Stimulated activated CD8-positive, alpha-beta memory T cell treated with anti-CD3 and anti-CD28 coated beads, Interleukin-12 subunit alpha, Interleukin-12 subunit beta, amount 100 ng/mL, for 1 hour (primary cell): ENCODE measurements around the gene NCEH1.
"Not testable (repeated sequence)": the region's sequence is repeated elsewhere in the genome, so short reads cannot be mapped to it uniquely, and the experiment has no call there.

Experiments used
- DNase-seq: peaks from one replicate; pipeline ENCODE4 v3.0.0-alpha.2; 2020; ENCODE audit warnings: low read depth

The NCEH1 gene, protein sequence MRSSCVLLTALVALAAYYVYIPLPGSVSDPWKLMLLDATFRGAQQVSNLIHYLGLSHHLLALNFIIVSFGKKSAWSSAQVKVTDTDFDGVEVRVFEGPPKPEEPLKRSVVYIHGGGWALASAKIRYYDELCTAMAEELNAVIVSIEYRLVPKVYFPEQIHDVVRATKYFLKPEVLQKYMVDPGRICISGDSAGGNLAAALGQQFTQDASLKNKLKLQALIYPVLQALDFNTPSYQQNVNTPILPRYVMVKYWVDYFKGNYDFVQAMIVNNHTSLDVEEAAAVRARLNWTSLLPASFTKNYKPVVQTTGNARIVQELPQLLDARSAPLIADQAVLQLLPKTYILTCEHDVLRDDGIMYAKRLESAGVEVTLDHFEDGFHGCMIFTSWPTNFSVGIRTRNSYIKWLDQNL

DNA sequence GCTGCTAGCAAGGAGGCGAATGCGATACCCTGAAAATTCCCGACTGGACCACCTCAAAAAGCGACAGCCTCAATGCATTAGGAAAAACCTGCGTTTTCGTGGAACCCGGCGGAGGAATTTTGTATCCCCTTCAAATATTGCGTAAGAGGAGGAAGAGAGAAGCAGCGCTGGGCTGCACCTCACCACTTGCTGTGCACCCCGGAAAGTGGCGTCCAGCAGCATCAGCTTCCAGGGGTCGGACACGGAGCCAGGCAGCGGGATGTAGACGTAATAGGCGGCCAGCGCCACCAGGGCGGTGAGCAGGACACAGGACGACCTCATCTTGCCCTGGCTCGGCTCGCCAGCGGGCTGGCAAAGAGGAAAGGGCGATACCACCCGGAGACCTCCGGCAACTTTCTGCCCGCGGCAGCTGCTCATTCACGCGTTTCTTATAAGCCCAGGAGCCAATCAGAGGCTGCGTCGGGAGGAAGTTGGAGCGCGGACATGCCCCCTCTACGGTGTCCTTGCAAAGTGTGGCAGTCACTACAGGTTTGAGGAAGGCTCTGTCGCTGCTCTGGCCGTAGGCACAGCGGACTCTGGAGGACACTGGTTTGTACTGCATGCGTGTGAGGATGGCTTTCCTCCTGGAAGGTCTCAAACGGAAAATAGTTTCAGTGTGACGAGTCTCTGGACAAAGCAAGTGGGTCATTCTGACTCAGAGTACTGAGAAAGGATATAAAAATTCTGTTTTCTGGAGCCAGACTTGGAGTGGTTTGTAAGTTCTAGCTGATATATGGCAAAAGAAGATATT is at the start of gene NCEH1:
TSS of gene NCEH1 (minus strand) at position 404 of the 790 bp plus-strand sequence. CDS start at position 321, 83 bp downstream.
- DNase-seq, result peak; percentile 40

DNA sequence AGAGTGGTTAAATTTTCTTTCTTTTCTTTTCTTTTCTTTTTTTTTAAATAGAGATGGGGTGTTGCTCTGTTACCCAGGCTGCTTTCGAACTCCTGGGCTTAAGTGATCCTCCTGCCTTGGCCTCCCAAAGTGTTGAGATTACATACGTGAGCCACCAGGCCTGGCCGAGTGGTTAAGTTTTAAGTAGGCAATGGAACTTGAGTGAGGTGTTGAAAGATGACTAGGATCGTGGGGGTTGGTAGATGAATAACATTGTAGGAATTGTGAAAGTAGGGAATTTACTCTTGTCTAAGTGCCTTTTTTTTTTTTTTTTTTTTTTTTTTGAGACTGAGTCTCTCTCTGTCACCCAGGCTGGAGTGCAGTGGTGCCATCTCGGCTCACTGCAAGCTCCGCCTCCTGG is 49.5 kb upstream of the NCEH1 start:
- not testable (repeated sequence) for DNase-seq

DNA sequence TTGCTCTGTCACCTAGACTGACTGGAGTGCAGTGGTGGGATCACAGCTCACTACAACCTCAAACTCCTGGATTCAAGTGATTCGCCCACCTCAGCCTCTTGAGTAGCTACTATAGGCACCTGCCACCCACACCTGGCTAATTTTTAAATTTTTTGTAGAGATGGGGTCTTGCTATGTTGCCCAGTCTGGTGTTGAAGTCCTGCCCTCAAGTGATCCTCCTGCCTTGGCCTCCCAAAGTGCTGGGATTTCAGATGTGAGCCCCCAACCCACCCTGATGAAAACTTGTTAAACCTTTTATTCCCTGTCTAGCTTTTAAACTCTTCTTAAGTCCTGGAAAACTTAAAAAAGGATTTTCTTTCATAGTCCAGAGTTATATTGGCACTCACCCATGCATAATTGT is 42.3 kb upstream of the NCEH1 start:
- no peak for DNase-seq

DNA sequence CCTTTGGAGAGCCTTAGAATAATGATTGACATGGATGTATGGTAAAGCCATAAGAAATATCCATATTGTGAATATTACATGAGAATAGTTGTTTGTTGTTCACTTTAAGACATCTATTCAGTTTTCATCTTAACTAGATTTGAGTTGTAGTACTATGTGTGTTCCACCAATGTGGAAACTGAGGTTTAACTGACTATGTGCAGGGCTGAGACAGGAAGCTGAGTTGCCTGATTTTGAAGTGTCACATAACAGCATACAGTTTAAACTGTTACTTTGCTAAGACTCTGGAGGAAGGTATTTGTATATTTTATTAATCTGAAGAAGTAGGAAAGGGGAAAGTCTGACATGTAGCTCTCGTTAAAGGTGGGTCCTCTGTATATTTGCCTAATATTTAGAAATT is 41.8 kb upstream of the NCEH1 start:
- DNase-seq, result no peak

DNA sequence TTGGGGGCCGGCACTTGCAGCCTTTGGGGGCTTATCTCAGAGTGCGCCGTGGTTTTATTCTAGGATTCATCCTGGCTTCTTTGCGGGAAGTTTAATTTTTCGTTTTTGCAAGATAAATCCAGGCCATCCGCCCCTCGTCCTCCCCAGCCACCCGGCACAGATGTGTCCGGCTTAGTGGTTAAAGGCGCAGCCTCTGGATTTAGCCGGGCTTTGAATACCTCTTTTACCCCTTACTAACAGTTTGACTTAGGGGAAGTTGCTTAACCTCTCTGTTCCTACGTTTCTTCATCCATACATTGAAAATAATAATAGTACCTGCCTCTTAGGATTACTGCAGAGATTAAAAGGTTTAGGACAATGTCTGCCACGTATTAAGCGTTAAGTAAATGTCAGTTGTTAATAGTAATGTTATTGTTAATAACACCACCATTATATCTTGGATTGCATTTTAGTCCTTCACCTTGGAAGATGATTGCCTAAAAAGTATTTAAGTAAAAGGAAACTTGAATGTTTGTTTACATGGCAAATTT is 40.4 kb upstream of the NCEH1 start:
- no peak for DNase-seq

DNA sequence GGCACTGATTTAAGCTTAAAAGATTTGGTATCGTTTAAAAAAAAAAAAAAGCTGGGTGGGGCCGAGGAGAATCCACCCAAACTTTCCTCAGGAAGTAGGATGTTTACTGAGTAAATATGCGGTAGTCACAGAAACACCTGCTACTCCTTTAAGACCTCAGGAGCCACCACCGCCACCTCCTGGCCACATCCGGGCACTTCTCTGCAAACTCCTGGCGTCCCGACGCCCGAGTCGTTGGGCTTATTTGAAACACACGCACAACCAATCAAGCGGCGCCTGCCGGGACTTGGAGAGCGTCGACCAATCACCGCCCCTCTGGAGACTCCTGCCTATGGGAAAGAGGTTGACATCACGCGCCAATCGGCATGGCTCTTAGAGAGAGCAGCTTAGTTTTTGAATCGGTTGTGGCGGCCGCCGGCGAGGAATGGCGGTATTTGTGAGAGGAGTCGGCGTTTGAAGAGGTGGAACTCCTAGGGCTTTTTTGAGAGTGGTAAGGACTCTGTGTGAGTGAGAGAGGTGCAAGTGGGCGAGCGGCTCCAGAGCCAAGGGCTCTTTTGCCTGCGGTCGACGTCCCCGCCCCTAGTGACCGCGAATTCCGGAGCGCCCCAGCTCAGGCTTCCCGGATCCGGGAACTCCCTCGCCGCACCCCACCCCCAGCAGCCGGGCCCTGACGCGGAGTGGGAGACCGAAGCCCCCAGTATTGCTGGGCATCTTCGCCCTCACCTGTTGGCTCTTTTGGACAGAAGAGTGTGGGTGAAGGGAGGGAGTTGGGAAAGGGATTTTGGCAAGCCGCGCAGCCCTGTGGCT is 39.7 kb upstream of the NCEH1 start, which contains the start of gene ECT2:
TSS of gene ECT2 (plus strand) at position 359 of the 807 bp plus-strand sequence. CDS start 3,805 bp downstream, outside the sequence.
- DNase-seq, result peak; percentile 94

DNA sequence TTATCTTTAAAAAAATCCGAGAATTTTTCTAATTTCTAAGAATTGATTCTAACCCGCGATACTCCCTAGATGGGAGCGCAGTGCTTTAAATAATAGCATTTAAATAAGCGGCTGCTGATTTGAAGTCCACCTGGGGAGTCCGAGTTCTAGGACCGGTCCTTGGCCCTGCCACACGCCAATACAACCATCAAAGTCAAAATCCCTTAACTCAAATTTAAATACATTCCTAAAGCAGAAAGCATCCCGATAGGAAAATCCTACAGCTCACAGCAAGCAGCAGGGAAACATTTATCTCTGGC is 39.2 kb upstream of the NCEH1 start:
- DNase-seq, result no peak

DNA sequence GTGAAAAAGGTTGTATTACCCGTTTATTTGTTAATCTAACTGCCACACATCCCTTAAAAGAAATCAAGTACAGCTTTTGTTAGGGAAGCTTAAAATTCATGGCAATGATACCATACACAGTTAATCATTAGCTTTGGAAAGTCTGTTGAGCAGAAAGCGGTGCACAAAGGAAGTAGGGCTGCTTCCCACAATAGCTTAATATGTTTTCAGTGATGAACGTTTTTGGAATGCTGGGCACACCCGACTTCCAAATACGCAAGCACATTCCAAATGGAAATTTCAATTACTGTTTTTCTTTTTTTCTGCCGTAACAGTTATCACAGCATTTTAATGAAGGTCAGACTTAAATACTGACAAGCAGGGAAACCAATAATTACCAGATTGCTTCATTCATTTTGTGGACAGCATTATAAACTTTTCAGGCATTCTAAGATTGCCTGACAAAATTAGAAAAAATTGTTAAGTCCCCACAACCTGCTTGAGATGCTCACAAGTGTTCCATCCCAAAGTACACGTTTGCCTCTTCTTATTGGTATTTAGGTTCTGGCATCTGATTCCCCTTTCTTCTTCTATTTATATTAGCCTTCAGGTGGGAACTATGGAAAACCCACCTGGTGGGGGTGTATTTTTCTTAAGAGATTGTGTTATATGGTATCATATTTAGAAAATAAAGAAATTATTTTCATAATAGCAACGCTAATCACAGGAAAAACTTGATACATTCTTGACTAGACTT is 38.5 kb upstream of the NCEH1 start:
- DNase-seq, result no peak

DNA sequence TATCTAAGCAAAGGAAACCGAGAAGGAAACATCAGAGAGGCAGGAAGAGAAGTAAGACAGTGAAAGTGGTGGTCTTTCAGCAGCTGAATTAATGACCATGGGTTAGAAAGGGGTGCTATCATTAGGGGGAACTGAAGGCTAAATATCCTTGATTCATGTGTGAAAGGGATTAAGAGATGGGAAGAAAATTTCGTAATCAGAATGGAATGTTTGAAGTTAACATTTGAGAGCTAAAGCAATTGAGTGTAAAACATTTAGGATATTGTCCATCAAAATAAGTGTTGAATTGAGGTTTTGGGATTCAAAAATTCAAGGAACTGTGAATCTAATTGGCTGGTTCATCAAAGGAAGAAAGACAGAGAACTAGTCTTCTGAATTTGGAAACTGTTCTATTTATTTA is 35.6 kb upstream of the NCEH1 start:
- DNase-seq, result no peak

DNA sequence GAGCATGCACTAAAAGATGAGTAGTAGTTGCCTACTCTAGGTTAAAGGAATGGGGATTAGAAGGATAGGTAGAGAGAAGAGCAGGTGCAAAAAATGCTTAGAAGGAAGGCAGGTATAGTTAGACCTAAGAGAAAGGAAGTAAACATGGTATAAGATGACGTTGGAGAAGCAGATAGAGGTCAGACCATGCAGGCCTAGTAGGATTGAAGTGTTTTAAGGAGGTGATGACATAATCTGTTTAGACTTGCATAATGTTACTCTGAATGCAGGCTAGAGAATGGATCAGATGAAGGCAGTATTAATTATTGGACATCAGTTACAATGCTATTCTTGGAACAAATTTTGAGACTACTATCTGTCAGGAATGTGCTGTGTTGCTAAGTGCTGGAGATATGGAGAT is 28.6 kb upstream of the NCEH1 start:
- no peak for DNase-seq

DNA sequence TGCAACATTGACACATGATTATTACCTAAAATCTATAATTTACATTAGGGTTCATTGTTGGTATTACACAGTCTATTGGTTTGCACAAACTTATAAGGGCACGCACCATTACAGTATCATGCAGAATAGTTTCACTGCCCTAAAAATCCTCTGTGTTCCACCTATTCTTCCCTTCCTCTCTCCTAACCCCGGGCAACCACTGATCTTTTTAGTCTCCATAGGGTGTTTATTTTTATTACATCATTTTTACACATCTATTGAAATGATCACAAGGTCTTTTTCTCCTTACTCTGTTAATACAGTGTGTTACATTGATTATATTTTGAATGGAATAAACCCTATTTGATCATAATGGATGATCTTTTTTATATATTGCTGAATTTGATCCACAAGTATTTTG is 24.1 kb upstream of the NCEH1 start:
- DNase-seq, result no peak

DNA sequence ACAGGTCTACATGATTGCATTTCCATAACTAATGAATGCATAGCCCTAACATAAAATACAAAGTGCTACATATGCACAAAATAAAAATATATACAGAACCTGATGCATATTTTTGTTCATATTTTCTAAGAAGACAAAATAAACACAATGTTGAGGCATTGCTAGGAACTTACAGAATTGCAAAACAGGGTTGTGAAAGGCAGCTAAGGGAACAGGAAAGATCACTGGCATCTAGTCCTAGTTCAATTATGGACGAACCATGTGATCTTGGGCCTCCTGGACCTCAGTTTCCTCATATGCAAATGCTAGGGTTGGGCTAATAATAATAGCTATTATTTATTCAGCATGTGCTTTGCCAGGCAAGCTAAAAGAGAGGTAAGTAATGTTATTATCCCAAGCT is 15.5 kb upstream of the NCEH1 start:
- DNase-seq, result no peak

DNA sequence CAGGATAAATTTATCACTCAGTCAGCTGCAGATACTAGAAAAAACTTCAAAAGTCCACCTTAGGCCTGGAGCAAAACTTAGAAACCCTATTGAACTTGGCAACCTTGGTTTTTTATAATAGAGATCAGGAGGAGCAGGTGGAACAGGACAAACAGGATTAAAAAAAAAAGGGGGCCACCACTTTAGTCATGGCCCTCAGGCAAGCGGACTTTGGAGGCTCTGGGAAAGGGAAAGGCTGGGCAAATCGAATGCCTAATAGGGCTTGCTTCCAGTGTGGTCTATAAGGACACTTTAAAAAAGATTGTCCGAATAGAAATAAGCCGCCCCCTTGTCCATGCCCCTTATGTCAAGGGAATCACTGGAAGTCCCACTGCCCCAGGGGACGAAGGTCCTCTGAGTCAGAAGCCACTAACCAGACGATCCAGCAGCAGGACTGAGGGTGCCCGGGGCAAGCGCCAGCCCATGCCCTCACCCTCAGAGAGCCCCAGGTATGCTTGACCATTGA is 11.7 kb upstream of the NCEH1 start:
- DNase-seq, result not testable (repeated sequence)

DNA sequence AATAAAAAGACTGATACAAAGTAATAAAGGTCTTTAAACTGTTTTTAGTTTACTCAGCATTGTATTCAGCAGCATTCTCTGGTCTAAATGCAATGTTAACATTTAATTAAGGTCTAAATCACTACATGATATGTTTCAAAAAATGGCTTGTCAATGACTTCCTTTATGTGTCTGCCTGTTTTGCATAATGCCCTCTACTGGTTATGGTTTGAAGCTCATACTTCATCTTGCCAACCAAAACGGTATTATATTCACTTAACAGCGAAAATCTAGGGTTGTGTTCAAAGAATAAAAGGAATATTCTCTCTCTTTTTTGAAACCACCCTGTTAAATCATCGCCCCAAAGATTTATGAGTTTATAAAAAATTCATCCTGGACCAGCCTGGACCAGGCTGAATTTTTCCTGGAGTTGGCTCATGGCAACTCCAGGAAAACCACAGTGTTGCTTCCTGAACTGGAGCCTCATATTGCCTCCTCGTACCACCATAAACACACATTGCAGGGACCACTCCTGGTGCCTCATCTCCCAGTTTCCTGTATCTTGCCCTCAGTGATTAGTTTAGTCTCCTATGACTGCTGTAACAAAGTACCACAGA is 6.7 kb upstream of the NCEH1 start:
- DNase-seq, result no peak

DNA sequence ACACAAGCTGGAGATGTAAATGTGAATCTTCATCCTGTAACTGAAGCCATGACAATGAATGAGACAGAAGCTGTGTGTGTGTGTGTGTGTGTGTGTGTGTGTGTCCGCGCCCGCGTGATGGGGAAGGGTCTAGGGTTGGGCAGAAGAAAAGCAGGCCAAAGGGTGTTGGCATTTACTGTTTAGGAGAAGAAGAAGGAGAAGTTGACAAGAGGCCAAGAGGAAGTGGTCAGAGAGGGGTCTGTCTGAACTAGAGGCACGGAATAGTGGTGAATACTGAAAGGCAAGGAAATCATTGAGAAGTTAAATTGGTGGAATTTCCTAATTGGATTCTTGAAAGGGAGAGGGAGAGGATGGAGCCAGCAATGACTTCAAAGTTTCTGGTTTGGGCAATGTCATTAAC is 5.6 kb upstream of the NCEH1 start:
- DNase-seq, result no peak

DNA sequence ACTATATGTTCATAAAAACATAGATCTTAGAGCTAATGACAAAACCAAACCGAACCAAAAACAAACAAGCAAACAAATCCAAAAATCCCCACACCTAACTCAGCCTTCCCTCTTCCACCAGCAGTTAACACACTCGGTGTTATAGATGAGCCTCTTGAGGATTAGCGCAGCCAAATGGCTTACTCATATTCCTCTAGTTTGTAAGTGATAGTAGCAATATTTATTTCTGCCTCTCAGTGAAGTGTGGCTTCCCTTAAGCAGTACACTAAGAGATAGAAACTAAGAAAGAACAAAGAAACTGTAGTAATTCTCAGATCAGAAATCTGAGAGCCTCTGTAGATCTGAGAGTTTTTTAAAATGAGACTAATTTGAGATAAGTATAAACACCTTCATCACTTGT is 2.4 kb upstream of the NCEH1 start:
- no peak for DNase-seq

DNA sequence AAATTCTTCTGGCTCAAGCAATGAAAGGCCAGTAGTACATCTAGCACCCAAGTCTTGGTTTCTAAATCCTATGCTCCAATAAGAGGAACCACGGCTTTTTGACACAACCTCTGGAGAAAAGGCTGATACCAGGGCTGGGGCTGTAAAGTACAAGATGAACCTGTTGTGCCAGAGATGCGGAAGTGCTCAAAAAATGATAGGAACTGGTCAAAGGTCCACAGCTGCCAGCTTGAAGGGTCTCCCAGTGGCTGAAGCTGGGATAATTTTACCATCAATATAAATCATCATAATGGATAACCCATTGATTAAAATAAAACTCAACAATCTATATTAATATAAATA is 558 bp upstream of the NCEH1 start:
- no peak for DNase-seq

DNA sequence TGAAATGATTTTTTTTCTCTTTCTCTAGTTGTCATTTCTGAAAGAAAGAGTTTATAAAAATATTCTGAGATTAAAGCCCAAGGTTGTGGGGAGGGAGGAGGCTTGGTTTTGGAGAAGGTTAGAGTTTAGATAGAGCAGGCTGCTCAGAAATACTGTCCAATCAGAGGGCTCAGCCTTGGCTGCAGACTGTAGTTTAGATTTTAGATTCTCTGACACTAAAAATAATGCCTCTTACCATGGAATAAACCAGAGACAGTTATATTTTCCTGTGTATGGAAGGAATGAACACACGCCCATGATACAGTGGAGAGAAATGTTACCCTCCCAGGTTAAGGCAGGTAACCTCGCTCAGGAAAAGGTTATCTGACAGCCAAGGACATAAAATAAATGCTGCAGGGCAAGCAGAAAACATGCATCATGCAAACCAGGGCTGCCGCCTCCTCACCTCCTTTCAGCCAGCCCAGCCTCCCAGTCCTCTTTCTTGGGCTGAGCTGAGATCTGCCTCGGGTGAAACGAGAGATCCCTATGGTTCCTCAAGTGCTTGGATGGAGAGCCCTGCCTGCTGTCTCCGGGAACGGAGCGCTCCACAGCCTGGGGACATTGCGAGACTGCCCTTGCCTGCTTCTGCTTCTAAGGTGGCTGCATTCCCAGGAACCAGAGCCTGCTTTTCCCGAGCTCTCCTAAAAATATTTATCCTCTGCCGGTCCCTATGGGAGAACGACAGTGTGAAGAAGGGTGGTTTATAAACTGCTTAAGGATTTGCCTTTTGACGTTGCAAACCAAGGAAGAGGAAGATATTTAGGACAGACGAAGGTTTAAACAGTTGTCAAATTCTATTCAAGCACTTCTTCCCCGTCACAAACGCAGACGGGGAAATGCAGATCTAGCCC is 848 bp downstream of the NCEH1 start:
- DNase-seq, result no peak

DNA sequence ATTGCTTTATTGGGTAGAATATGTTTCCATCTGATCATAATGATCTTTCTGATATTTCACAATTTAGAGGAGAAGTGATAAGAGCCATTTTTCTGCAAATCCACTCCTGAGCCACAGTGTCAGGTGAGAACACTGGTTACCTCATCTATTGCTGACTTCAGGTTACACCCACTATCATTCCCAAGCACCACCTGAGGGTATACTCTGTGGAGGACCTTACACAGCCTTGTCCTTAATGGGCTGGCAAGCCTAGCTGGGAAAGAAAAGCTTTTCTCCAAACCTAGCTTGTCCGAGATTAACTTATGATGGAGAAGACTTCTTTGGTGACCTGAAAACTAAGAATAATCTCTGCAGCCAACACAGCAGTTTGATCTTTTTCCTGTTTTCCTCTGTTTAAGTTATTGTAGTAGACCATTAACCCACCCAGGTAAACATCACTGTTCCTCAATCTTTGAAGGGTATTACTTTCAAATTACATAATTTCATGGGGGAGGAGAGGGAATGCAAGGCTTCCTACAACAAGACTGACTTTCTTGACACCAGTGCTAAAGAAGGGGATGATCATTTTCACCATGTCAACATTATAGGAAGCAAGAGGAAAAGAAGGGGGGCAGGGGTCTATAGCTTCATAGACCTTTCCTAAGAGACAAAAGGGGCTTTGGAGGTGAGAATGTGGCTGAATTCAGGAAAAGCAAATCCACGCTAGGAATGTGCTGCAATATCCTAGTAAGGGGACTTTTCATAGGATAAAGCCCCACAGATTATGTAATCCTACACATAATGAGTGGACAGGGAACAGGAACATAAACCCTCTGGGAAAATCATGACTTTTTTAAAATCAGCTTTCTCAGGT is 1.7 kb downstream of the NCEH1 start:
- no peak for DNase-seq
